ENCODE data around the gene DDX25. TPM values are rescaled to one million over a fixed set of nuclear protein-coding genes. Genes with fewer than 3 reads are reported as not detected.

Gene DDX25
- total and polyA plus RNA-seq, 2 experiments from 2014 or later = 0.80 to 0.87 TPM

DNA sequence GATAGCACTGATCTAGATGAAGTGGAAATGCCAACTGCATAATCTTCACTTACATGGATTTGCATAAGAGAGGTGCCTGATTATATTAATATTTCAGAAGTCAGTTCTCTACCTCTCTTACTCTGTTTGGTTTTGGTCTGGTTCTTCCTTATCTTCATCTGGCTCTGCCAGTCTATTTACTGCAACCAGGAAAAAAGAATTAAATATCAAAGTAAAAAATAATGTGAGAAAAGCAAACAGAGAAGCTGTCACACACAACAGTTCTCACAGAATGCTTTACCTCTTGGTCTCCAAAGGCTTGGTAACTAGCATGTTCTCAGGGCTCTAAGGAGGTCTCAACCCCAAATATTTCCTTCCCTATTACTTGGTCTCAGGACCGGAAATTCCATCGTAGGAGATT, 48.3 kb downstream of the DDX25 start:
- no peaks in the 10 kb centered on the region for H3K9me3 ChIP-seq (ENCODE audit: low read depth)
- H3K79me2 ChIP-seq = no peaks in the 10 kb centered on the region
- peaks cover 6% of the 10 kb centered on the region for H3K4me1 ChIP-seq (ENCODE audit: insufficient read depth)
- WGBS (ENCODE audit: low lambda C conversion rate, missing lambda C conversion rate) = 92% methylated on average over 2 of the region's 2 CpGs
- no peaks in the 10 kb centered on the region for H3K27me3 ChIP-seq
- no peak for DNase-seq (ENCODE audit: low spot score)
- no peaks in the 10 kb centered on the region for H3K9me2 ChIP-seq (replicated peaks; ENCODE audit: insufficient read depth)
- H4K20me1 ChIP-seq (ENCODE audit: insufficient read depth, poor library complexity, severe bottlenecking) = no peaks in the 10 kb centered on the region
- no peaks in the 10 kb centered on the region for H3K36me3 ChIP-seq (replicated peaks; ENCODE audit: insufficient read depth, low read depth)
- H3K27ac ChIP-seq = no peak overlapping the region
- no peak overlapping the region for H3K4me2 ChIP-seq
- H2AFZ ChIP-seq = no peak overlapping the region
- TF ChIP-seq EZH2phosphoT487 (IDR thresholded peaks at IDR 0.05; ENCODE audit: low read depth, severe bottlenecking, unreplicated experiment) (no peak), EZH2 (IDR thresholded peaks at IDR 0.05; ENCODE audit: borderline replicate concordance) (no peak)
- TF ChIP-seq, protein P1, sequence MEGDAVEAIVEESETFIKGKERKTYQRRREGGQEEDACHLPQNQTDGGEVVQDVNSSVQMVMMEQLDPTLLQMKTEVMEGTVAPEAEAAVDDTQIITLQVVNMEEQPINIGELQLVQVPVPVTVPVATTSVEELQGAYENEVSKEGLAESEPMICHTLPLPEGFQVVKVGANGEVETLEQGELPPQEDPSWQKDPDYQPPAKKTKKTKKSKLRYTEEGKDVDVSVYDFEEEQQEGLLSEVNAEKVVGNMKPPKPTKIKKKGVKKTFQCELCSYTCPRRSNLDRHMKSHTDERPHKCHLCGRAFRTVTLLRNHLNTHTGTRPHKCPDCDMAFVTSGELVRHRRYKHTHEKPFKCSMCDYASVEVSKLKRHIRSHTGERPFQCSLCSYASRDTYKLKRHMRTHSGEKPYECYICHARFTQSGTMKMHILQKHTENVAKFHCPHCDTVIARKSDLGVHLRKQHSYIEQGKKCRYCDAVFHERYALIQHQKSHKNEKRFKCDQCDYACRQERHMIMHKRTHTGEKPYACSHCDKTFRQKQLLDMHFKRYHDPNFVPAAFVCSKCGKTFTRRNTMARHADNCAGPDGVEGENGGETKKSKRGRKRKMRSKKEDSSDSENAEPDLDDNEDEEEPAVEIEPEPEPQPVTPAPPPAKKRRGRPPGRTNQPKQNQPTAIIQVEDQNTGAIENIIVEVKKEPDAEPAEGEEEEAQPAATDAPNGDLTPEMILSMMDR (IDR thresholded peaks at IDR 0.05; ENCODE audit: poor library complexity) = no peak
- H3K4me3 ChIP-seq = no peak overlapping the region

DNA sequence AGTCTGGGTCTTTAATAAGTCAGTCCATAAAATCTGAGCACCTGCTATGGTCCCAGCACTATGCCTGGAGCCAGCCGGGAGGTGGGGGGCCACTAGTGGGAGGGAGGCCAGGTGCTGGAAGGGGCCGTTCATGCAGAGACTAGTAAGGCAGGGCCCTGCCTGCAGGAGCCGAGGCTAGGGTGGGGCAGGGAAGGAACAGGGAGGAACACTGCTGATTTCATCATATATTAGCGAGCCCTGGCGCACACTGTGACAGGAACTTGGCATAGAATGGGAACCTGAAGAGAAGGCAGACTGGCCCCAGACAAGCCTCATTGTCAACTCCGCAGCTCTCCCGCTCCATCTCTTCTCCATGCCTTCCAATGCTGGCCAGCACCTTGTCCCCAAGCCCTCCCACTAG, 48.7 kb downstream of the DDX25 start:
- DNase-seq (ENCODE audit: low spot score) = no peak
- H3K4me2 ChIP-seq = no peak overlapping the region
- TF ChIP-seq EZH2phosphoT487 (IDR thresholded peaks at IDR 0.05; ENCODE audit: low read depth, severe bottlenecking, unreplicated experiment) = no peak
- TF ChIP-seq EZH2 (IDR thresholded peaks at IDR 0.05; ENCODE audit: borderline replicate concordance) = no peak
- TF ChIP-seq, protein P1 (IDR thresholded peaks at IDR 0.05; ENCODE audit: poor library complexity) = no peak
- no peak overlapping the region for H3K27ac ChIP-seq
- peaks cover 6% of the 10 kb centered on the region for H3K4me1 ChIP-seq (ENCODE audit: insufficient read depth)
- H2AFZ ChIP-seq = no peak overlapping the region
- H3K27me3 ChIP-seq = no peaks in the 10 kb centered on the region
- WGBS (ENCODE audit: low lambda C conversion rate, missing lambda C conversion rate) = 87% methylated on average over 7 of the region's 7 CpGs
- no peaks in the 10 kb centered on the region for H3K79me2 ChIP-seq
- no peaks in the 10 kb centered on the region for H3K9me3 ChIP-seq (ENCODE audit: low read depth)
- H3K4me3 ChIP-seq = no peak overlapping the region
- H3K9me2 ChIP-seq (replicated peaks; ENCODE audit: insufficient read depth) = no peaks in the 10 kb centered on the region
- no peaks in the 10 kb centered on the region for H3K36me3 ChIP-seq (replicated peaks; ENCODE audit: insufficient read depth, low read depth)
- no peaks in the 10 kb centered on the region for H4K20me1 ChIP-seq (ENCODE audit: insufficient read depth, poor library complexity, severe bottlenecking)

DNA sequence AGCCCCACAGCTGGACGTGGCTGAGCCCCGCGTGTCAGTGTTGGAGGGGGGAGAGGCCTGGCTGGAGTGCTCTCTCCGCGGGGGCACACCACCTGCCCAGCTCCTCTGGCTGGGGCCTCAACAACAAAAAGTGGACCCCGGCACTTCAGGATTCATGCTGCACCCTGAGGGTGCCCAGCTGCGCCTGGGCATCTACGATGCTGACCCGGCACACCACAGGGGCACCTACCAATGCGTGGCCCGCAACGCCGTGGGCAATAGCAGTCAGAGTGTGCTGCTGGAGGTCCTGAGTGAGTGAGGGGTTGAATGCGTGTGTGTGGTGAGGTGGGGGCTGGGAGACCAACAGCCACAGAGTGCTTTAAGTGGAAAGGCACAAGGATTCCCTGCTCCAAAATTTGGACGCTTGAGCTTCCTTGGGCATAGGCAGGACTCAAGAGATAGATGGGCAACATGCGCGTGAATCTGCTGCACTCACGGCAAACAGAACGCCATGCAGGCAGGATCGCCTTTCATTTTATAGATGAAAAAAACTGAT, 49.2 kb downstream of the DDX25 start:
- DNase-seq (ENCODE audit: low spot score) = no peak
- H3K4me2 ChIP-seq = no peak overlapping the region
- WGBS (ENCODE audit: low lambda C conversion rate, missing lambda C conversion rate) = 90% methylated on average over 20 of the region's 20 CpGs
- H2AFZ ChIP-seq = no peak overlapping the region
- no peaks in the 10 kb centered on the region for H4K20me1 ChIP-seq (ENCODE audit: insufficient read depth, poor library complexity, severe bottlenecking)
- H3K9me3 ChIP-seq (ENCODE audit: low read depth) = no peaks in the 10 kb centered on the region
- no peak overlapping the region for H3K4me3 ChIP-seq
- no peak overlapping the region for H3K27ac ChIP-seq
- H3K79me2 ChIP-seq = no peaks in the 10 kb centered on the region
- H3K9me2 ChIP-seq (replicated peaks; ENCODE audit: insufficient read depth) = no peaks in the 10 kb centered on the region
- H3K4me1 ChIP-seq (ENCODE audit: insufficient read depth) = peaks cover 6% of the 10 kb centered on the region
- no peak for TF ChIP-seq EZH2phosphoT487 (IDR thresholded peaks at IDR 0.05; ENCODE audit: low read depth, severe bottlenecking, unreplicated experiment)
- TF ChIP-seq, protein P1 (IDR thresholded peaks at IDR 0.05; ENCODE audit: poor library complexity) = no peak
- no peak for TF ChIP-seq EZH2 (IDR thresholded peaks at IDR 0.05; ENCODE audit: borderline replicate concordance)
- H3K36me3 ChIP-seq (replicated peaks; ENCODE audit: insufficient read depth, low read depth) = no peaks in the 10 kb centered on the region
- H3K27me3 ChIP-seq = no peaks in the 10 kb centered on the region

Data from hepatocyte (in vitro differentiated cells).